H1 (cell line): ENCODE data around the gene HIVEP3. TPM values are rescaled to one million over a fixed set of nuclear protein-coding genes. Genes with fewer than 3 reads are reported as not detected.
A peak's percentile ranks its signal among the peaks of the same experiment; 100 is the strongest.

Experiments
- ATF3 ChIP-seq: IDR thresholded peaks from 2 replicates; pipeline ENCODE4 v1.6.1; 2011; ENCODE audit warnings: low read depth, mild to moderate bottlenecking, low read length; ENCODE audit not compliant: insufficient read depth
- RNF2 ChIP-seq: fragments of 200-900, 300-1000 bp; sonication (generic); IDR thresholded peaks from 2 replicates; pipeline ENCODE4 v1.7.1; 2016; ENCODE audit warnings: borderline replicate concordance, low read depth, mild to moderate bottlenecking, antibody characterized with exemption, low read length; ENCODE audit not compliant: poor library complexity, severe bottlenecking; ENCODE audit errors: missing control alignments
- polyA plus RNA-seq, 7 experiments: library from polyadenylated mRNA; depleted of rRNA in 3 of 7; stranded (reverse) in 5 of 7; unstranded in 2 of 7; fragments of >200 nt in 5 of 7; fragments of 200-250 nt in 2 of 7; gene quantifications; 1 replicate in 5 of 7; 2 replicates in 1 of 7; 4 replicates in 1 of 7; pipeline versions ENCODE4 v1.2.1 to v1.2.3, GENCODE V29; 2011 to 2013; ENCODE audit warnings: missing spikeins in 2 of 7, mixed read lengths in 2 of 7
- total RNA-seq: library from RNA; stranded (reverse); fragmentation: NEBNext Ultra II Directional; extraction: Animal tissue kit (Norgen Biotek cat#: 25700); gene quantifications from 2 replicates; pipeline ENCODE4 v1.2.1, GENCODE V29; 2021

HIVEP3 gene
- total and polyA plus RNA-seq, 2 of the 8 experiments (the other 6 are each of a cell fraction or from before 2014, with no cell fraction given): 0.24 to 0.69 TPM

DNA sequence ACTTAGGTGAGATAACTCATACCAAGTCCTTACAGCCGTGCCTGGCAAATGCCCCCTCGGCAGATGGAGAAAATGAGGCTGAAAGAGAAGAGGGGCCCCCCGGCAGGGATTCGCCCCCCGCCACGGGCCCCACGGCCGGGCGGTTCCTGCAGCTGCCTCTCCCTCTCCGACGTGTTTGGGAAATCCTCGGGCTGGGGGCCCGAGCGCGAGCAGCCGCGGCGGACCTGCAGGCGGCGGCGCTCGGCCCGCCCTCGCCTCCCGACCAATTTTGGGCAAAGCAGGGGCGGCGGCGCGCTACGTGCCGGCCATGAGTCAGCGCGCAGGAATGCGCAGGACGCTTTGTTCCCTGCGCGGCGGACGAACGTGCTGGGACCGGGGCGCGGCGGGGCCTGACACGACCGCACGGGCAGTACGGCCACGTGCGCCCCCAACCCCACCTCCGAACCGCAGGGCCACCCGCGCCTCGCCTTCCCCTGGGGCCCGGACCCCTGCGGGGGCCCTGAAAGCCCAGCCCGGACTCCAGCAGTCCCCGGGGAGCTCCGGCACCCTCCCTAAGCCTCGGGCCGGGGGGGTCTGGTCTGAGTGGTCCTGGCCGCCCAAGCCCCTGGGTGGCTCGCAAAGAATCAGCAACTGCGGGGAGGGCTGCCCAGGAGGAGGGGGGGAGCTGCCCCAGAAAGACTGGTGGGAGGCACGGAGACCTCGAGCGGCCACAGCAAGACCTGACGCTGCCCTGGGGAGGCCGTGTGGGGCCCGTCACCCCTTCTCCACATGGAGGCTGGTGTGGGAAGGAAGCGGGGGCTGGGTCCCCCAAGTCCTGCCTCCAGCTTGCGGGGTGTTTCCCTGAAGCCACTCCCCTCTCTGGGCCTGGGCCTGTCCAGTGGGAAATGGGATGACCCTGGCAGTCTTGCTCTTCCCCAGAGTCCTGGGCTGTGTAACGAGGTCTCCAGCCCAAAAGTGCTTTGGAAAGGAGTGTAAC is 422.4 kb downstream of the HIVEP3 start (continued):
- peak; percentile 86 for TF ChIP-seq ATF3
- peak; percentile 34 for TF ChIP-seq RNF2
